Esophagus (tissue), 2 donors: Measurements from ENCODE around the gene CAPZA1. TPM values are rescaled to one million over a fixed set of nuclear protein-coding genes. Genes with fewer than 3 reads are reported as not detected.

Experiments used
- H3K27ac ChIP-seq, 2 donors: one replicate each; pipeline ENCODE4 v1.5.1; 2013; ENCODE audit warnings: low read depth in 2 of 2, mild to moderate bottlenecking in 2 of 2, inconsistent platforms in 1 of 2, low read length in 1 of 2, moderate library complexity in 1 of 2
- H3K27me3 ChIP-seq, 2 donors: one replicate each; pipeline ENCODE4 v1.6.1; 2013; ENCODE audit warnings: low read length in 2 of 2, control low read depth in 1 of 2, mild to moderate bottlenecking in 1 of 2; ENCODE audit not compliant: insufficient read depth in 2 of 2, control insufficient read depth in 1 of 2
- H3K36me3 ChIP-seq, 2 donors: one replicate each; pipeline ENCODE4 v1.6.1; 2013; ENCODE audit warnings: low read length in 1 of 2; ENCODE audit not compliant: control insufficient read depth in 2 of 2, insufficient read depth in 2 of 2
- H3K4me1 ChIP-seq, 2 donors: one replicate each; pipeline ENCODE4 v1.6.1; 2013; ENCODE audit warnings: low read length in 1 of 2; ENCODE audit not compliant: control insufficient read depth in 2 of 2, insufficient read depth in 2 of 2
- H3K4me3 ChIP-seq, 2 donors: one replicate each; pipeline ENCODE4 v1.5.1; 2013; ENCODE audit warnings: low read length in 2 of 2, mild to moderate bottlenecking in 2 of 2, low read depth in 1 of 2, moderate library complexity in 1 of 2
- H3K9me3 ChIP-seq, 2 donors: one replicate each; pipeline ENCODE4 v1.6.1; 2013; ENCODE audit warnings: mild to moderate bottlenecking in 2 of 2, low read depth in 1 of 2, low read length in 1 of 2, moderate library complexity in 1 of 2; ENCODE audit not compliant: control insufficient read depth in 2 of 2, insufficient read depth in 1 of 2
- WGBS, 2 donors: extraction: QIAGEN DNeasy Blood & Tissue Kit; methylation state at CpG; one replicate each; pipeline ENCODE4 v1.1.7; 2013; 5-methylcytosine and 5-hydroxymethylcytosine counted together
- polyA plus RNA-seq, 2 donors: library from polyadenylated mRNA; stranded (reverse); fragments of 200-250 nt; gene quantifications; one replicate each; pipeline ENCODE4 v1.2.3, GENCODE V29; 2013
- donor health status: healthy with polysubstance abuse.
- donor health status: Bipolar disorder and iron deficiency.

Gene CAPZA1
- polyA plus RNA-seq, 2 donors = 88.1 to 115 TPM

- H3K36me3 ChIP-seq = peaks cover 31 to 61% of the 10 kb centered on the region in 2 donors
- H3K9me3 ChIP-seq = no peaks in the 10 kb centered on the region
- H3K4me1 ChIP-seq = peaks cover 6 to 15% of the 10 kb centered on the region in 2 donors
- WGBS, 2 donors = 90% methylated on average over 7 of the region's 7 CpGs
- H3K27ac ChIP-seq = no peak overlapping the region
- H3K27me3 ChIP-seq = no peaks in the 10 kb centered on the region
- no peak overlapping the region for H3K4me3 ChIP-seq
Measured at GRCh38 chr1:112696578-112697314, 77.1 kb downstream of the CAPZA1 start.

GRCh38 chr1:112697781-112698201, 78.2 kb downstream of the CAPZA1 start:
- Histone ChIP-seq H3K36me3 (peaks cover 22 to 54% of the 10 kb centered on the region in 2 donors), H3K9me3 (no peaks in the 10 kb centered on the region), H3K4me1 (peaks cover 6 to 16% of the 10 kb centered on the region in 2 donors), H3K4me3 (no peak overlapping the region), H3K27me3 (no peaks in the 10 kb centered on the region), H3K27ac (no peak overlapping the region)
- WGBS, 2 donors = 90% methylated on average over 9 of the region's 9 CpGs

- WGBS, 2 donors = 52 to 64% methylated on average over 17 of the region's 17 CpGs
- Histone ChIP-seq H3K4me1 (peaks cover 9 to 18% of the 10 kb centered on the region in 2 donors), H3K36me3 (peaks cover 19 to 53% of the 10 kb centered on the region in 2 donors), H3K9me3 (no peaks in the 10 kb centered on the region), H3K4me3 (no peak overlapping the region), H3K27me3 (no peaks in the 10 kb centered on the region), H3K27ac (peak overlapping the region; percentile 8 to 14)
Measured at GRCh38 chr1:112698366-112699310, 79.0 kb downstream of the CAPZA1 start.

GRCh38 chr1:112699425-112700144, 80.0 kb downstream of the CAPZA1 start:
- peak overlapping the region; percentile 79 to 87 for H3K27ac ChIP-seq
- H3K36me3 ChIP-seq = peaks cover 13 to 49% of the 10 kb centered on the region in 2 donors
- WGBS, 2 donors = 75 to 76% methylated on average over 13 of the region's 13 CpGs
- H3K4me3 ChIP-seq = no peak overlapping the region
- H3K9me3 ChIP-seq = no peaks in the 10 kb centered on the region
- H3K4me1 ChIP-seq = peaks cover 14 to 21% of the 10 kb centered on the region in 2 donors
- H3K27me3 ChIP-seq = no peaks in the 10 kb centered on the region

GRCh38 chr1:112700290-112701226, 80.9 kb downstream of the CAPZA1 start:
- H3K27ac ChIP-seq = peak overlapping the region; percentile 79 to 87
- H3K9me3 ChIP-seq = no peaks in the 10 kb centered on the region
- WGBS, 2 donors = 20 to 31% methylated on average over 7 of the region's 7 CpGs
- peaks cover 9 to 39% of the 10 kb centered on the region in 2 donors for H3K36me3 ChIP-seq
- peaks cover 15 to 26% of the 10 kb centered on the region in 2 donors for H3K4me1 ChIP-seq
- H3K4me3 ChIP-seq = no peak overlapping the region
- H3K27me3 ChIP-seq = no peaks in the 10 kb centered on the region

GRCh38 chr1:112701227-112702066, 81.8 kb downstream of the CAPZA1 start:
- Histone ChIP-seq H3K27ac (peak overlapping the region; percentile 73 to 87), H3K9me3 (no peaks in the 10 kb centered on the region), H3K36me3 (peaks cover 9 to 34% of the 10 kb centered on the region in 2 donors), H3K27me3 (no peaks in the 10 kb centered on the region), H3K4me1 (peaks cover 17 to 32% of the 10 kb centered on the region in 2 donors), H3K4me3 (no peak overlapping the region)
- WGBS, 2 donors = 68 to 77% methylated on average over 17 of the region's 17 CpGs

GRCh38 chr1:112702067-112702395, 82.4 kb downstream of the CAPZA1 start:
- Histone ChIP-seq H3K27me3 (no peaks in the 10 kb centered on the region), H3K4me3 (no peak overlapping the region), H3K36me3 (peaks cover 4 to 29% of the 10 kb centered on the region in 2 donors), H3K27ac (peak overlapping the region; percentile 73 to 87), H3K4me1 (peaks cover 17 to 32% of the 10 kb centered on the region in 2 donors), H3K9me3 (no peaks in the 10 kb centered on the region)
- WGBS, 2 donors = 43 to 56% methylated on average over 3 of the region's 3 CpGs
